NCI-H146 treated with DMSO at 0.1 percent for 48 hours (cell line): Measurements from ENCODE around the gene NUDCD3.
"Not testable (repeated sequence)": the region's sequence is repeated elsewhere in the genome, so short reads cannot be mapped to it uniquely, and the experiment has no call there.

ENCODE experiments used
- DNase-seq: peaks from one replicate; lab custom pipeline; 2025; ENCODE audit not compliant: unreplicated experiment; lab: John Stamatoyannopoulos, UW

Gene NUDCD3

DNA sequence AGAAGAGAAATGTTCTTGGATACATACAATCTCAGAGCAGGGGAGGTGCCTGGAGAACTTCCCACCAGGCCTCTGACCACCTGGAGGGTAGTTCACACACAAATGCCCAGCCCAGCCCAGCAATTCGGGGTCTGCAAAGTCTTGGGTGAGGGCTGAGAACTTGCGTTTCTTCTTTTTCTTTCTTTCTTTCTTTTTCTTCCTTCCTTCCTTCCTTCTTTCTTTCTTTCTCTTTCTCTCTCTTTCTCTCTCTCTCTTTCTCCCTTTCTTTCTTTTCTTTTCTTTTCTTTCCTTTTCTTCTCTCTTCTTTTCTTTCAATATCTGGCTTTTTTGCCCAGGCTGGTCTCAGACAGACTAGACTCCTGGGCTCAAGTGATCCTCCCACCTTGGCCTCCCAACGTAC lies 28.3 kb upstream of the NUDCD3 start:
- DNase-seq = no peak

DNA sequence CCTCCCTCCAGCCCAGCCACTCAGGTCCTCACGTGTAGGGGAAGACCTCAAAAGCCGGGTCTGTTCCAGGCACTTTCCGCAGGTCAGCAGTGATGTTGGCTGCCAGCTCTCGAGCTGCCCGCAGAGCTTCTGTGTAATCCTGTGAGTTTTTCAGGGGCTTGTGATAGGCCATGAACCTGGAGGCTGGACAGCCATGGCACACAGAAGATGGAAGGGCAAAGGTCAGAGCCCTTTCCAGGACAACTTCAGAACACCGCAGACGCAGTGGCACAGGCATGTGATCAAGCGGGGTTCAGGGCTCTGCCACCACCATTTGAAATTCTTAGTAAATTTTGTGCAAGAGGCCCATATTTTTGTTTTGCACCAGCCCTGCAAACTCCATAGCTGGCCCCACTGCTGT lies 26.7 kb upstream of the NUDCD3 start:
- DNase-seq = no peak

DNA sequence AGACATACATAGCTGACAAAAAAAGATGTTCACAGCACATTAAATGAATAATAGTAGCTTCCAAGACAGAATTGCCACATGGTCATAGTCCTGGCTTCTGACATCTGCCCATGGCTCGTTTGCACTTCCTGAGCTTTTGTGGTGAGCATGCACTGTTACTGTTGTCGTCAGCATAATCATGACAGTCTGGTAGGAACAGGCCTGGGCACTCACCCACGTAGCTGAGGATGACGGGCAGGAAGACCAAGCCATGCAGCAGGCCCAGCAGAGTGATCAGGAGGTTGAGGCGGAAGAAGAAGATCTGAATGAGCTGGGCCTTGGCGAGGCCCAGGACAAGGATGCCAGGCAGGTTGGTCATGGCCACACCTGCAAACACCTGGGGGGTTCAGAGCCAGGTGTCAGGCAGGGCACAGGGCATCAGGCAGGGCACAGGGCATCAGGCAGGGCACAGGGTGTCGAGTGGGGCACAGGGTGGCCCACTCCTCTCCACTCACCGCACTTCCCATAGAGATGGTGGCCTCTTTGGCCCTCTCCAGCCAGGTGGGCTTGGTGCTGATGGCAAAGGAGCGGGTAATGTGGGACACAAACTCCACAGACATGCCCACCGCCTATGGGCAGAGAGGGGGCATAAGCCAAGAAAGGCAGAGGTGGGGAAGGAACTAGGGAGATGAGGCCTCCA lies 25.3 kb upstream of the NUDCD3 start:
- no peak for DNase-seq

DNA sequence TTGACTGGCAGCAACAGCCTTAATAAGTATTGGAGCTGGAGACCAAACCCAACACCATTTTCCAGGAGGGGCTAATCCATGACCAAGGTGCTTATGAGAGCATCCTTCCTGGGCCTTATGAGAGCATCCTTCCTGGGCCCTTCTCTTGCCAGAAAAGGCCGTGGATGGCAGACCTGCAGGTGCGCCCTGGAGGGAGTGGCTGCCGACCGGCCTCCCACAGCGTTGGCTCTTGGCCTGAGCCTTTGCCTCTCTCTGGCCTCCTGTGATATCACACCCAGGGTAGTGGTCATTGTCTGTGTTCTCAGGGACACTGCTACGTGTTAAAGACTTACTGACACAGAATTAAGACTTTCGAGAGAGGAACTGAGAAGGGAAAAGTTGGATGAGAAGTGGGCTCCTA lies 22.3 kb upstream of the NUDCD3 start:
- no peak for DNase-seq

GRCh38 chr7:44511863-44512468 lies 21.5 kb upstream of the NUDCD3 start:
- no peak for DNase-seq

DNA sequence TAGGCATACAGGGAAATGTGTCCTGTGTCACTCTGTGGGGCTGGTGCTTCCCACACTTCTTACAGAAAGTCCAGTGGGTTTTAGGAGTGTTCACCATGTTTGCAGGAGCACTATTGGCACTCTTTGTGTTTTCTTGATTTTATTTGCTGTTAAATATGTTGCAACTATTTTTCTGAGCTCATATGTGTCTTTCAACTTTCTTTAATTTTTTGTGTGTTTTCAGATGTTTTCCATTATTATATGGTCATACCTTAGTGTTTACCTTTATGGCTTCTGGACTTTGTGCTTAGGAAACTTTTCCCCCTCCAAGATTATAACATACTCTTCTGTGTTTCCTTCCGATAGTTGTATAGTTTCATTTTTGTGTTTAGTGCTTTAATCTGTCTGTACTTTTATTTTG lies 20.8 kb upstream of the NUDCD3 start:
- DNase-seq = no peak

GRCh38 chr7:44508328-44509030 lies 18.0 kb upstream of the NUDCD3 start:
- DNase-seq = no peak

DNA sequence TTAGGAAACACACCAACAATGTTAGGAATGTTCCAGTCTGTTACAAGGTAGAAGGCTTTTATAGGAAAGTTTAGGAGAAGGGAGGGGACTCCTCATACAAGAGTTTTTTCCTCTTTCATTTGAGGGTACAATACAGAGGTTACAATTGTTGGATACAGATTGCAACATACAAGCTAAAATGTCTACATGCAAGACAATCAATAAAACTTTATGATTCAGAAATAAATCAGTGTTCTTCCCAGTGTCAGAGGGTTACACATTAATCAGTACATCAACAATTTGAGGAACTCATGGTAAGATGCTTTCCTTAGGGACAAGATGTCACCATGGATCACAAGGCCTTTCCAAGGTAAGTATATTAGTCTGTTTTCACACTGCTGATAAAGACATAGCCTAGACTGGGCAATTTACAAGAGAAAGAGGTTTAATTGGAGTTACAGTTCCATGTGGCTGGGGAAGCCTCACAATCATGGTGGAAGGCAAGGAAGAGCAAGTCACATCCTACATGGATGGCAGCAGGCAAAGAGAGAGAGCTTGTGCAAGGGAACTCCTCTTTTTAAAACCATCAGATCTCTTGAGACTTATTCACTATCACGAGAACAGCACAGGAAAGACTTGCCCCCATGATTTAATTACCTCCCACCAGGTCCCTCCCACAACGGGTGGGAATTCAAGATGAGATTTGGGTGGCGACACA lies 16.3 kb upstream of the NUDCD3 start:
- not testable (repeated sequence) for DNase-seq

GRCh38 chr7:44505595-44505994 lies 15.1 kb upstream of the NUDCD3 start:
- no peak for DNase-seq

DNA sequence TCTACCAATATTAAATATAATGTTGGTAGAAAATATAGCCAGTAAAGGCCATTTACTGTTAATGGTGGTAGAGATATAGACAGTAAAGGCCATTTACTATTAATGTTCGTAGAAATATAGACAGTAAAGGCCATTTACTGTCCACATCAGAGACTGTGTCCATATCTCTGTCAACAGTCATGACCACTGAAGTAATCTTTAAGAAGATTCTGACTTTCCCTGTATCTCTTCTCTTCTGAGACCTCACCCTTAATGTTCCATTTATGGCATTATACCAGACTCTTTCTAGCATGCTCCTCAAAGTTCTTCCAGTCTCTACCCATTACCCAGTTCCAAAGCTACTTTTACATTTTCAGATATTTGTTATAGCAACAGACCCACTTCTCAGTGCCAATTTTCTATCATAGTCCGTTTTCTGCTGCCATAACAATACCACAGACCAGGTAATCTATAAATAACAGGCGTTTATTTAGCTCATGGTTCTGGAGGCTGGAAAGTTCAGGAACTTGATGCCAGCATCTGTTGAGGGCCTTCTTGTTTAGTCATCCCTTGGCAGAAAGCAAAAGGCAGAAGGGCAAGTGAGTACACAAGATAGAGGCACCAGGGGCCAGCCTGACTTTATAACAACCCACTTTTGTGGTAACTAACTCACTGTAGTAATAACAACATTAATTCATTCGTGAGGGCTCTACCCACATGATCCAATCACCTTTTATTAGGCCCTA lies 7.9 kb upstream of the NUDCD3 start:
- DNase-seq = no peak

DNA sequence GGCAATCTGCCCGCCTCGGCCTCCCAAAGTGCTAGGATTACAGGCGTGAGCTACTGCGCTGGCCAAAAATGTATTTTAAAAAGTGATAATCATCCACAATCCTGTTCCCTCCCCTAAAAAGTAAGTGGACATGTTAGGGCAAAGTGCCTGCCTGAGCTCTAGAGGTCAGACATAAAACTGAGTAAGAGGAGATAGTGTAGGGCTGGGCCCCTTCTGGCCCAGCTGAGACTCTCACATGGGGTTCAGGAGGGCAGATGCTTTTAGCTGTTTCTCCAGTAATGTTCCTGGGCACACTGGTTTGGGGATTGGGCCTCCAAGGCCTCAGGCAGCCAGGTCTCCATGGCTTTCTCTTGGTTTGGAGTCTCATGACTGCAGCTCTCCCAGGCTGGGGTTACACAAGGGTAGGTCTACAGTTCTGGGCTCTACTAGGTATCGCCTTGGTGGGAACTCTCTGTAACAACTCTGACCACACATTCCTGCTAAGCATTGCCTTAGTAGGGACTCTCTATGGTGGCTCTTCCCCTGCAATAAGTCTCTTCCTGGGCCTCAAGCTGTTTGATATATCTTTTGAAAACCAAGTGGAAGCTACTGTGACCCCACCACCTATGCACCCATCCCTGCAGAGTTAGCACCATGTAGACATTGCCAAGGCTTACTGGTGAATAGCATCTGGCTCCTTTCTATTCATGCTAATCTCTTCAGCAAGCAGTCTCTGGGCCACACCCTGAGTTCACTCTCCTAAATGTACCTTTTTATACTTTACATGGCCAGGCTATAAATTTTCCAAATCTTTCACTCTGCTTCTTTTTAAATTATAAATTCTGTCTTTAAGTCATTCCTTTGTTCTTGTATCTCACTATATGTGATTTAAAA lies 6.9 kb upstream of the NUDCD3 start:
- no peak for DNase-seq

DNA sequence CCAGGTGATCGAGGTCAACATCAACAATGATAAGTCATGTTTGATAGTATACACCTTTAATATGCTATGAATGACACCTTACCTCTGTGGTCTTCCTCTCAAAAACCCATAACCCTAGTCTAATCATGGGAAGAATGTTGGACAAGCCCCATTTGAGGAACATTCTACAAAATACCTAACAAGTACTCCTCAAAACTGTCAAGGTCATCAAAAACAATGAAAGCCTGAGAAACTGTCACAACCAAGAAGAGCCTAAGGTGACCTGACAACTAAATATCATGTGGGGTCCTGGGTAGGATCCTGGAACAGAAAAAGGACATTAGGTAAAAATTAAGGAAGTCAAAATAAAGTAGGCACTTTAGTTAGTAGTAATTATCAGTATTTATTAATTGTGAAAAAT lies 5.9 kb upstream of the NUDCD3 start:
- DNase-seq = no peak

DNA sequence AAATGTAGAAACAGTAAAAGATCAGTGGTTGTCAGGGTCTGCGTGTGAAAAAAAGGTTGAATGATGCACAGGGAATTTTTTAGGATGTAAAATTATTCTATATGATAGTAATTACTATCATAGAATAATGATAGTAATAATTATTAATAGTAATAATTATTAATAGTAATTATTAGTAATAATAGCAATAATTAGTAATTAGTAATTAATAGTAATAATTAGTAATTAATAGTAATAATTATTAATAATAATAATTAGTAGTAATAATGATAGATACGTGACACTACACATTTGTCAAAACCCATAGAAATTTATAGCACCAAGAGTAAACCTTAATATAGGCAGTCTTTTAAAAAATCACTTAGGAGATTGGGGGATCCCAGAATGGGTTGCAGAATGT lies 4.5 kb upstream of the NUDCD3 start:
- no peak for DNase-seq

GRCh38 chr7:44491229-44491628 lies 771 bp upstream of the NUDCD3 start:
- no peak for DNase-seq

- no peak for DNase-seq
Measured at GRCh38 chr7:44489955-44490350, 505 bp downstream of the NUDCD3 start.

DNA sequence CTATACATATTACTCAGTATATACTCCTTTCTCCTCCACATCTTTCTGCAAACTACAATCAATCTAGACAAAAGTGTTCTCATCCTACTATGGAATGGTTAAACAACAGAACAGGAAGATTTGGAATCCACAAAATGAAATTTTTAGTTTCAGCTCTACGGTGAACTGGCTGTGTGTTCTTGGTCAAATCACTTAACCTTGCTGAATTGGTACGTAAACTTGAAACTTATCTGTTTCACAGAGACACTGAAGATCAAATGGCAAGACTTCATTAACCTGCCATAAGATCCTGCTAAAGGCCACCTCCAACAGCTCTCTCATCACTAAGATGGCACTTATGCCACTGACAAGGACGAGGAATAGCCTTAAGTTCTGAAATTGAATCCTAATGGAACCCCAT lies 1.5 kb downstream of the NUDCD3 start:
- no peak for DNase-seq

DNA sequence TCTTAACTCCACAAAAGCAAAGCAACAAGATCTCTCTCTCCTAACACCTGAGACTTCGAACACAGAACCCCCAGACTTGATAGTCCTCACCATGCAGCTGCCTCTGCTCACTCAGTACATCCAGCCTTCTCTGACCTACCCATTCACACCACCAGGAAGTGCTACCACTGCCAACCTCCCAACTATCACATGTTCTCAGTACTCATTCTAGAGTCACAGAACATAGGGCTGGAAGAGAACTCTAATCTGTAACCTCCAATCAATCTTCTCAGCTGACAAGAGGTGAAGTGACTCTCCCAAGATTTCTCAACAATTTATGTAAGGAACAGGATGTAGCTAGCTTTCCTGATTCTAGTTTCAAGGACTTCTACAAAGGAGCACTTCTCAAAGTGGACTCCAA lies 3.8 kb downstream of the NUDCD3 start:
- no peak for DNase-seq

- no peak for DNase-seq
Measured at GRCh38 chr7:44486001-44486400, 4.5 kb downstream of the NUDCD3 start.

- no peak for DNase-seq
Measured at GRCh38 chr7:44484482-44485313, 5.8 kb downstream of the NUDCD3 start.
